PC-3 (cell line): Measurements from ENCODE around the gene DNER. TPM values are rescaled to one million over a fixed set of nuclear protein-coding genes. Genes with fewer than 3 reads are reported as not detected.

Experiments
- ATAC-seq: fragments of 200-7000 bp; cut with Tn5 transposase; 2 replicates; pipeline ENCODE4 v1.9.1; 2020; ENCODE audit warnings: mild to moderate bottlenecking, moderate library complexity
- BruUV-seq: library from RNA; stranded (reverse); fragments of 400-500 nt; replicated peaks from 2 replicates; lab custom pipeline; 2021; lab: Mats Ljungman, UMichigan
- CTCF ChIA-PET: fragments of 300-600 bp; sonication (Branson Sonifier 250); formaldehyde crosslinking; loops from one replicate; lab custom pipeline; 2022; ENCODE audit warnings: antibody characterized with exemption; lab: Charles Lee
- POLR2A ChIA-PET: fragments of 300-600 bp; sonication (Branson Sonifier 250); formaldehyde crosslinking; loops from one replicate; lab custom pipeline; 2022; ENCODE audit warnings: antibody characterized with exemption; ENCODE audit not compliant: unreplicated experiment; lab: Charles Lee
- DNase-seq: peaks from one replicate; pipeline ENCODE4 v3.0.0-alpha.2; 2015
- H2AFZ ChIP-seq: fragments of 300-600 bp; sonication (generic); 2 replicates; pipeline ENCODE4 v1.6.0; 2016; ENCODE audit warnings: antibody characterized with exemption, low read length
- H3F3A ChIP-seq: fragments of 300-600 bp; sonication (generic); one replicate; pipeline ENCODE4 v1.6.0; 2017; ENCODE audit warnings: antibody characterized with exemption, low read length, control low read depth, mild to moderate bottlenecking; ENCODE audit not compliant: unreplicated experiment
- H3K27ac ChIP-seq: fragments of 300-600 bp; sonication (generic); 2 replicates; pipeline ENCODE4 v1.5.1; 2016; ENCODE audit warnings: mild to moderate bottlenecking, low read length
- H3K27me3 ChIP-seq: fragments of 300-600 bp; sonication (generic); 2 replicates; pipeline ENCODE4 v1.6.1; 2016; ENCODE audit warnings: low read length, mixed read lengths
- H3K36me3 ChIP-seq: fragments of 300-600 bp; sonication (generic); 2 replicates; pipeline ENCODE4 v1.6.1; 2016; ENCODE audit warnings: low read depth, mixed run types, low read length, mixed read lengths
- H3K4me1 ChIP-seq: fragments of 300-600 bp; sonication (generic); 2 replicates; pipeline ENCODE4 v1.5.1; 2016; ENCODE audit warnings: low read length; ENCODE audit not compliant: insufficient read depth
- H3K4me2 ChIP-seq: fragments of 300-600 bp; sonication (generic); 2 replicates; pipeline ENCODE4 v1.6.0; 2016; ENCODE audit warnings: low read length
- H3K4me3 ChIP-seq: fragments of 300-600 bp; sonication (generic); 2 replicates; pipeline ENCODE4 v1.5.1; 2016; ENCODE audit warnings: mild to moderate bottlenecking, low read length, mixed read lengths
- H3K79me2 ChIP-seq: fragments of 300-600 bp; sonication (generic); 2 replicates; pipeline ENCODE4 v1.6.1; 2017; ENCODE audit warnings: low read length, mixed read lengths
- H3K9ac ChIP-seq: fragments of 300-600 bp; sonication (generic); 2 replicates; pipeline ENCODE4 v1.6.0; 2016; ENCODE audit warnings: mild to moderate bottlenecking, low read length
- H3K9me2 ChIP-seq: fragments of 300-600 bp; sonication (generic); replicated peaks from 2 replicates; pipeline ENCODE4 v1.6.1; 2016; ENCODE audit warnings: mixed run types, low read length, mixed read lengths
- H3K9me3 ChIP-seq: fragments of 300-600 bp; sonication (generic); 2 replicates; pipeline ENCODE4 v1.6.1; 2016; ENCODE audit warnings: low read length, mixed read lengths
- H4K20me1 ChIP-seq: fragments of 300-600 bp; sonication (generic); 2 replicates; pipeline ENCODE4 v1.6.1; 2016; ENCODE audit warnings: low read length, mixed read lengths
- CTCF ChIP-seq: fragments of 300-600 bp; sonication (generic); conservative IDR thresholded peaks from 2 replicates; pipeline ENCODE4 v1.5.1; 2017; ENCODE audit warnings: antibody characterized with exemption, low read depth, mild to moderate bottlenecking, low read length
- EZH2 ChIP-seq: fragments of 300-600 bp; sonication (generic); IDR thresholded peaks from one replicate; pipeline ENCODE4 v1.6.1; 2017; ENCODE audit warnings: antibody characterized with exemption, mild to moderate bottlenecking, low read length; ENCODE audit not compliant: unreplicated experiment
- EZH2phosphoT487 ChIP-seq: fragments of 300-600 bp; sonication (generic); IDR thresholded peaks from 2 replicates; pipeline ENCODE4 v1.6.1; 2018; ENCODE audit warnings: mild to moderate bottlenecking, antibody characterized with exemption, low read length, borderline replicate concordance
- intact Hi-C: fragments of 100-400 bp; cut with micrococcal nuclease; formaldehyde crosslinking; loops from 2 replicates; pipeline ENCODE4 v1.9.0; 2023
- total RNA-seq: library from RNA; depleted of rRNA; stranded (reverse); fragments of >200 nt; gene quantifications from 2 replicates; pipeline ENCODE4 v1.2.3, GENCODE V29; 2014

Gene DNER
- total RNA-seq, 1 experiment from 2014 or later, result 1.1 TPM

- no peaks in the 10 kb centered on the region for H3F3A ChIP-seq
- H3K4me3 ChIP-seq, result no peak overlapping the region
- H3K4me2 ChIP-seq, result no peak overlapping the region
- no peaks in the 10 kb centered on the region for H4K20me1 ChIP-seq
- DNase-seq, result no peak
- ATAC-seq, result no peak
- no peak overlapping the region for H3K27ac ChIP-seq
- CTCF ChIA-PET, result no interaction called here
- POLR2A ChIA-PET, result no interaction called here
- no TSS peak for BruUV-seq
- intact Hi-C loops, result no loop called here
- H3K36me3 ChIP-seq, result no peaks in the 10 kb centered on the region
- H3K9me2 ChIP-seq, result no peaks in the 10 kb centered on the region
- no peaks in the 10 kb centered on the region for H3K9me3 ChIP-seq
- no peaks in the 10 kb centered on the region for H3K27me3 ChIP-seq
- no peak overlapping the region for H2AFZ ChIP-seq
- H3K4me1 ChIP-seq, result peaks cover 12% of the 10 kb centered on the region
- TF ChIP-seq EZH2phosphoT487 (no peak), EZH2 (no peak), CTCF (no peak)
- no peak overlapping the region for H3K9ac ChIP-seq
- no peaks in the 10 kb centered on the region for H3K79me2 ChIP-seq
Observed at GRCh38 chr2:229612384-229612971, 101.9 kb downstream of the DNER start.

- DNase-seq (no peak), ATAC-seq (no peak)
- Histone ChIP-seq H3K79me2 (no peaks in the 10 kb centered on the region), H3K9me2 (no peaks in the 10 kb centered on the region), H3K27ac (peak overlapping the region; percentile 84), H3K4me3 (no peak overlapping the region), H3F3A (no peaks in the 10 kb centered on the region), H3K36me3 (no peaks in the 10 kb centered on the region), H3K9me3 (no peaks in the 10 kb centered on the region), H3K4me1 (peaks cover 12% of the 10 kb centered on the region), H4K20me1 (no peaks in the 10 kb centered on the region), H3K9ac (peak overlapping the region; percentile 37; the same call in 1 of the 2 replicates), H3K4me2 (0 out of 2 replicates have a peak overlapping the region, but pooled peaks have one; percentile 16), H3K27me3 (no peaks in the 10 kb centered on the region), H2AFZ (0 out of 2 replicates have a peak overlapping the region, but pooled peaks have one; percentile 35)
- CTCF ChIA-PET, result no interaction called here
- POLR2A ChIA-PET, result no interaction called here
- intact Hi-C loops, result no loop called here
- BruUV-seq, result no TSS peak
- TF ChIP-seq EZH2phosphoT487, result no peak
- TF ChIP-seq EZH2, result no peak
- no peak for TF ChIP-seq CTCF
Observed at GRCh38 chr2:229611360-229611759, 103.0 kb downstream of the DNER start.

- intact Hi-C loops, result no loop called here
- Histone ChIP-seq H3K4me3 (no peak overlapping the region), H3K27ac (peak overlapping the region; percentile 84), H2AFZ (0 out of 2 replicates have a peak overlapping the region, but pooled peaks have one; percentile 35), H3F3A (no peaks in the 10 kb centered on the region), H3K9me2 (no peaks in the 10 kb centered on the region), H3K79me2 (no peaks in the 10 kb centered on the region), H3K4me2 (peak overlapping the region; percentile 16; the same call in 1 of the 2 replicates), H3K9ac (peak overlapping the region; percentile 37), H3K36me3 (no peaks in the 10 kb centered on the region), H3K27me3 (no peaks in the 10 kb centered on the region), H3K4me1 (peaks cover 12% of the 10 kb centered on the region), H3K9me3 (no peaks in the 10 kb centered on the region), H4K20me1 (no peaks in the 10 kb centered on the region)
- DNase-seq (peak; percentile 25), ATAC-seq (peak; percentile 68)
- BruUV-seq, result no TSS peak
- ChIA-PET CTCF (no interaction called here), POLR2A (no interaction called here)
- no peak for TF ChIP-seq EZH2phosphoT487
Observed at GRCh38 chr2:229610872-229611271, 103.5 kb downstream of the DNER start.
